Ovary (tissue), 3 donors: ENCODE measurements around the gene SERTAD4.

Source experiments
- CTCF ChIP-seq, 3 donors: fragments of 450-650 bp in 2 of 3; fragments of 200-600 bp in 1 of 3; IDR thresholded peaks; one replicate each; pipeline versions ENCODE4 v1.5.1 to v1.8.0; 2016 to 2022; ENCODE audit warnings: antibody characterized with exemption in 3 of 3, mild to moderate bottlenecking in 1 of 3
- EP300 ChIP-seq: sonication (generic); formaldehyde crosslinking; IDR thresholded peaks from one replicate; pipeline ENCODE4 v1.6.1; 2017; ENCODE audit warnings: antibody characterized with exemption
- POLR2A ChIP-seq: fragments of 450-650 bp; IDR thresholded peaks from one replicate; pipeline ENCODE4 v1.6.1; 2017; ENCODE audit warnings: antibody characterized with exemption, mild to moderate bottlenecking, moderate library complexity
- donor health status: DM: no; HTN: no; CAD: no.

DNA sequence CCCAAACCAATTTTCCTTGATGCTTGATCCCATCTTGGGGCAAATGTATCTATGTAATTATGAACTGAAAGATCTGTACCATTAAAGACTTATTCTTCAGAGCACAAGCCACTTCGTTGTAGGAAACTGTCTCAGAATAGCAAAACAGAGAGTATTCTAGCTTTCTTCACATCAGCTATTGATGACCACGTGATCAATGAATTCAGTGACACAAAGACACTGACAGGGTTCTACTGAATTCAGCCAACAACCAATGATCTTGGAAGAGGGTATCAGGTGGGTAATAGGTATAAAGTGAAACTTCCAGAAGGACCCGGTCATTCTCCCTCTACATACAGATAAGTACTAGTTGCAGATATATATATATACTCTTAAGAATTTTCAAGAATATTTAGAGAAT lies 33.8 kb upstream of the SERTAD4 start:
- TF ChIP-seq POLR2A (no peak), CTCF (IDR thresholded peaks at IDR 0.05) (no peak), EP300 (no peak)
